CD4-positive, alpha-beta T cell treated with Interleukin-2 at 100 ng/mL for 4 hours (primary cell): Measurements from ENCODE around the gene OS9.

Source experiments
- DNase-seq: peaks from one replicate; pipeline ENCODE4 v3.0.0-alpha.2; 2020; ENCODE audit warnings: low spot score

The OS9 gene

DNA sequence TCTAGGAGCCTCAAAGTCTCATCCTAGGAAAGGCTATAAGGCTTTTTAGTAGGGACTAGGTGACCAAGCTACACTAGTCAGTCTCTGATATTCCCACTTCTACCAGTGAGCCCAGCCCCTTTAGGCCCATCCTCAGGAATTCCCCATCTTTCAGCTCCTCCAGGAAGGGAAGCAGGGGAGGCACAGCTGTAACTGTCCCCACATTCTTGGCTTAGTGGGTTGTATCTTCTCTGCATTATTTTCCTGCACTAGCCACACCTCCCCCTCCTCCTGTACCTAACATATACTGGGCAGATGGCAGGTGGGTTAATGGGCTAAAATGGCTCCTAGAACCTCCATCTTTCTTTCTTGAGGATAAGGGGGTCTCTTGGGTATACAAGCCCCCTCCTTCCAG, 73.4 kb downstream of the OS9 start:
- no peak for DNase-seq

DNA sequence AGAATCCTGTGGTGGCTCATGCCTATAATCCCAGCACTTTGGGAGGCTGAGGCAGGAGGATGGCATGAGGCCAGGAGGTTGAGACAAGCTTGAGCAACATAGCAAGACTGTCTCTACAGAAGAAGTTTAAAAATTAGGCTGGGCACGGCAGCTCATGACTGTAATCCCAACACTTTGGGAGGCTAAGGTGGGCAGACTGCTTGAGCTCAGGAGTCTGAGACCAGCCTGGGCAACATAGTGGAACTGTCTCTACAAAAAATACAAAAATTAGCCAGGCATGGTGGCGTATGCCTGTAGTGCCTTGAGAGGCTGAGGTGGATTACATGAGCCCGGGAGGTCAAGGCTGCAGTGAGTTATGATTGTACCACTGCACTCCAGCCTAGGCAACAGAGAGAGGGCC, 73.9 kb downstream of the OS9 start:
- DNase-seq = no peak

GRCh38 chr12:57769594-57769993, 75.7 kb downstream of the OS9 start:
- DNase-seq = no peak

DNA sequence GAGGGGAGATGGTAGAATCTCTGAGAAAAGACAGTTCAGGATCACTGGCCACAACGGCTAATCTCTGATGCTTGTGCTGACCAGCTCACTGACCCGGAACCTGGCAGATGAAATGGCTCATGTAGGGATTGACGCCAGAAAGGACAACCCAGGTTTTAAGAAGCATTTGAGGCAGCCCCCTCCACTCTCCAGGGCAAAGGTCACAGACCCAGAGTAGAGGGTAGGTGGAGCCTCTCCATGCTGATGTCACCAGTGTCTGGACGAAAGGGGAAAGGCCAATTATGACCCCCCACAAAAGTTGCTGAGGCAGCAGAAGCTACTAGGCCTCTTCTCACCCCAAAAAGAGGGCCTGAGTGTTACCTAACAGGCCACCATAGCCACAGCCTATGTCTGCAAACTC, 76.8 kb downstream of the OS9 start:
- no peak for DNase-seq
